ENCODE measurements around the gene ZNF628.

GRCh38 chr19:55493645-55494171 is 17.3 kb downstream of the ZNF628 start:
- TF ChIP-seq CTCF (IDR thresholded peaks at IDR 0.05) (no peak), POLR2A (IDR thresholded peaks at IDR 0.05) (no peak)
